MM.1S (cell line): ENCODE results near the gene PRKCE.

ENCODE experiments used
- DNase-seq: peaks from one replicate; pipeline ENCODE4 v3.0.0-alpha.2; 2015
- H2AFZ ChIP-seq: fragments of 300-600 bp; sonication (generic); 2 replicates; pipeline ENCODE4 v1.6.0; 2016; ENCODE audit warnings: antibody characterized with exemption, low read length
- H3F3A ChIP-seq: fragments of 300-600 bp; sonication (generic); 2 replicates; pipeline ENCODE4 v1.6.1; 2016; ENCODE audit warnings: mild to moderate bottlenecking, antibody characterized with exemption, low read length, moderate library complexity, mixed read lengths; ENCODE audit not compliant: insufficient read depth
- H3K27ac ChIP-seq: fragments of 300-600 bp; sonication (generic); 2 replicates; pipeline ENCODE4 v1.5.1; 2016; ENCODE audit warnings: mild to moderate bottlenecking, low read length
- H3K27me3 ChIP-seq: fragments of 300-600 bp; sonication (generic); replicated peaks from 2 replicates; pipeline ENCODE4 v1.6.0; 2016; ENCODE audit warnings: low read length; ENCODE audit not compliant: insufficient read depth
- H3K36me3 ChIP-seq: fragments of 300-600 bp; sonication (generic); replicated peaks from 2 replicates; pipeline ENCODE4 v1.6.1; 2016; ENCODE audit warnings: mild to moderate bottlenecking, low read length, mixed read lengths; ENCODE audit not compliant: insufficient read depth
- H3K4me1 ChIP-seq: fragments of 300-600 bp; sonication (generic); 2 replicates; pipeline ENCODE4 v1.6.1; 2016; ENCODE audit warnings: low read length, mixed read lengths
- H3K4me2 ChIP-seq: fragments of 300-600 bp; sonication (generic); 2 replicates; pipeline ENCODE4 v1.6.0; 2016; ENCODE audit warnings: low read depth, low read length
- H3K4me3 ChIP-seq: fragments of 300-600 bp; sonication (generic); 2 replicates; pipeline ENCODE4 v1.5.1; 2016; ENCODE audit warnings: low read length, mixed read lengths
- H3K79me2 ChIP-seq: fragments of 300-600 bp; sonication (generic); 2 replicates; pipeline ENCODE4 v1.6.1; 2016; ENCODE audit warnings: mixed run types, low read length, mixed read lengths
- H3K9ac ChIP-seq: fragments of 300-600 bp; sonication (generic); 2 replicates; pipeline ENCODE4 v1.6.1; 2016; ENCODE audit warnings: low read length, mixed read lengths
- H3K9me2 ChIP-seq: fragments of 300-600 bp; sonication (generic); replicated peaks from 2 replicates; pipeline ENCODE4 v1.6.1; 2016; ENCODE audit warnings: mild to moderate bottlenecking, low read length, mixed read lengths; ENCODE audit not compliant: insufficient read depth
- H3K9me3 ChIP-seq: fragments of 300-600 bp; sonication (generic); replicated peaks from 2 replicates; pipeline ENCODE4 v1.6.1; 2016; ENCODE audit warnings: mild to moderate bottlenecking, low read length, mixed read lengths; ENCODE audit not compliant: insufficient read depth
- H4K20me1 ChIP-seq: fragments of 300-600 bp; sonication (generic); 2 replicates; pipeline ENCODE4 v1.6.1; 2016; ENCODE audit warnings: mild to moderate bottlenecking, low read length, moderate library complexity, mixed read lengths; ENCODE audit not compliant: insufficient read depth
- CTCF ChIP-seq: fragments of 300-600 bp; sonication (generic); IDR thresholded peaks from 2 replicates; pipeline ENCODE4 v1.5.1; 2016; ENCODE audit warnings: antibody characterized with exemption, low read length, mixed read lengths
- EZH2 ChIP-seq: fragments of 300-600 bp; sonication (generic); optimal IDR thresholded peaks from 2 replicates; pipeline ENCODE3; 2017; ENCODE audit warnings: low read depth, mild to moderate bottlenecking, antibody characterized with exemption, low read length, mixed read lengths
- EZH2phosphoT487 ChIP-seq: fragments of 300-600 bp; sonication (generic); IDR thresholded peaks from 2 replicates; pipeline ENCODE4 v1.6.1; 2018; ENCODE audit warnings: antibody characterized with exemption, low read length

Gene PRKCE

GRCh38 chr2:45788401-45788800 is 136.9 kb downstream of the PRKCE start:
- TF ChIP-seq EZH2phosphoT487: no peak
- TF ChIP-seq EZH2: no peak
- TF ChIP-seq CTCF: no peak
- Histone ChIP-seq H4K20me1 (no peaks in the 10 kb centered on the region), H3K4me2 (no peak overlapping the region)

GRCh38 chr2:45789317-45789716 is 137.8 kb downstream of the PRKCE start:
- H3K9me2 ChIP-seq: no peaks in the 10 kb centered on the region
- DNase-seq: no peak
- H3K9me3 ChIP-seq: no peaks in the 10 kb centered on the region
- H3K79me2 ChIP-seq: no peaks in the 10 kb centered on the region
- no peaks in the 10 kb centered on the region for H4K20me1 ChIP-seq
- no peak overlapping the region for H3K4me3 ChIP-seq
- no peaks in the 10 kb centered on the region for H3K4me1 ChIP-seq
- no peak for TF ChIP-seq EZH2
- TF ChIP-seq CTCF: no peak
- no peak for TF ChIP-seq EZH2phosphoT487
- no peaks in the 10 kb centered on the region for H3F3A ChIP-seq
- H3K9ac ChIP-seq: no peak overlapping the region
- H3K27me3 ChIP-seq: no peaks in the 10 kb centered on the region
- no peak overlapping the region for H3K27ac ChIP-seq
- H3K36me3 ChIP-seq: no peaks in the 10 kb centered on the region
- no peak overlapping the region for H3K4me2 ChIP-seq
- H2AFZ ChIP-seq: no peak overlapping the region

More at GRCh38 chr2:45788401-45788800, 136.9 kb downstream of the PRKCE start:
- Histone ChIP-seq H3K9me2 (no peaks in the 10 kb centered on the region), H3K36me3 (no peaks in the 10 kb centered on the region), H3F3A (no peaks in the 10 kb centered on the region), H2AFZ (no peak overlapping the region), H3K27me3 (no peaks in the 10 kb centered on the region), H3K4me1 (no peaks in the 10 kb centered on the region), H3K27ac (no peak overlapping the region), H3K9ac (no peak overlapping the region), H3K9me3 (no peaks in the 10 kb centered on the region), H3K79me2 (no peaks in the 10 kb centered on the region), H3K4me3 (no peak overlapping the region)
- DNase-seq: no peak

- Histone ChIP-seq H3K79me2 (no peaks in the 10 kb centered on the region), H3K9me3 (no peaks in the 10 kb centered on the region), H3K9me2 (no peaks in the 10 kb centered on the region), H3K36me3 (no peaks in the 10 kb centered on the region), H4K20me1 (no peaks in the 10 kb centered on the region), H3K4me2 (no peak overlapping the region), H3K27me3 (no peaks in the 10 kb centered on the region), H3K4me1 (no peaks in the 10 kb centered on the region), H3K27ac (no peak overlapping the region), H2AFZ (no peak overlapping the region), H3K9ac (no peak overlapping the region), H3F3A (no peaks in the 10 kb centered on the region), H3K4me3 (no peak overlapping the region)
- no peak for TF ChIP-seq CTCF
- no peak for TF ChIP-seq EZH2
- TF ChIP-seq EZH2phosphoT487: no peak
- DNase-seq: no peak
These were observed 138.7 kb downstream of the PRKCE start for GRCh38 chr2:45789961-45790723.
